GM23338 (cell line): ENCODE data around the gene ST3GAL4. TPM values are rescaled to one million over a fixed set of nuclear protein-coding genes. Genes with fewer than 3 reads are reported as not detected.

Source experiments
- ATAC-seq: fragments of 200-7000 bp; cut with Tn5 transposase; 3 replicates; pipeline ENCODE4 v1.9.1; 2020
- DNase-seq: peaks from one replicate; pipeline ENCODE4 v3.0.0-alpha.2; 2015; ENCODE audit warnings: low spot score
- H2AFZ ChIP-seq: fragments of 200-600 bp; sonication (generic); 2 replicates; pipeline ENCODE4 v1.8.0; 2016; ENCODE audit warnings: antibody characterized with exemption, mild to moderate bottlenecking, moderate library complexity
- H3F3A ChIP-seq: fragments of 200-600 bp; sonication (generic); replicated peaks from 2 replicates; pipeline ENCODE4 v1.8.0; 2017; ENCODE audit warnings: antibody characterized with exemption, mixed run types, low read depth
- H3K27ac ChIP-seq: fragments of 200-600 bp; sonication (generic); 2 replicates; pipeline ENCODE4 v1.6.1; 2016; ENCODE audit warnings: low read depth
- H3K27me3 ChIP-seq: fragments of 200-600 bp; sonication (generic); 2 replicates; pipeline ENCODE4 v1.8.0; 2016; ENCODE audit warnings: mild to moderate bottlenecking, mixed run types, moderate library complexity; ENCODE audit not compliant: insufficient read depth
- H3K36me3 ChIP-seq: fragments of 200-600 bp; sonication (generic); 2 replicates; pipeline ENCODE4 v1.8.0; 2016; ENCODE audit warnings: mild to moderate bottlenecking; ENCODE audit not compliant: insufficient read depth
- H3K4me1 ChIP-seq: fragments of 200-600 bp; sonication (generic); 2 replicates; pipeline ENCODE4 v1.8.0; 2016; ENCODE audit warnings: mild to moderate bottlenecking, moderate library complexity; ENCODE audit not compliant: insufficient read depth
- H3K4me2 ChIP-seq: fragments of 200-600 bp; sonication (generic); 2 replicates; pipeline ENCODE4 v1.7.1; 2017; ENCODE audit warnings: mixed run types
- H3K4me3 ChIP-seq: fragments of 200-600 bp; sonication (generic); 2 replicates; pipeline ENCODE4 v1.6.1; 2016; ENCODE audit warnings: mixed run types
- H3K79me2 ChIP-seq: fragments of 200-600 bp; sonication (generic); replicated peaks from 2 replicates; pipeline ENCODE4 v1.8.0; 2017; ENCODE audit warnings: mild to moderate bottlenecking; ENCODE audit not compliant: insufficient read depth
- H3K9me2 ChIP-seq: fragments of 200-600 bp; sonication (generic); 2 replicates; pipeline ENCODE4 v1.8.0; 2017; ENCODE audit not compliant: insufficient read depth
- H4K20me1 ChIP-seq: fragments of 200-600 bp; sonication (generic); replicated peaks from 2 replicates; pipeline ENCODE4 v1.8.0; 2017; ENCODE audit warnings: mild to moderate bottlenecking; ENCODE audit not compliant: insufficient read depth
- H3K27ac Mint-ChIP-seq: 2 replicates; pipeline ENCODE4 v1.8.0; 2020; ENCODE audit warnings: inconsistent platforms, mild to moderate bottlenecking, moderate library complexity, mixed read lengths
- H3K27me3 Mint-ChIP-seq: 3 replicates; pipeline ENCODE4 v1.8.0; 2022; ENCODE audit warnings: low read depth, mild to moderate bottlenecking, moderate library complexity, mixed read lengths, inconsistent platforms; ENCODE audit not compliant: insufficient read depth, poor library complexity
- H3K36me3 Mint-ChIP-seq: 3 replicates; pipeline ENCODE4 v1.8.0; 2021; ENCODE audit warnings: low read depth, mild to moderate bottlenecking, inconsistent platforms, moderate library complexity, mixed read lengths
- H3K4me1 Mint-ChIP-seq: 3 replicates; pipeline ENCODE4 v1.8.0; 2020; ENCODE audit warnings: mild to moderate bottlenecking, inconsistent platforms, mixed read lengths
- H3K4me3 Mint-ChIP-seq: 3 replicates; pipeline ENCODE4 v1.8.0; 2021; ENCODE audit warnings: moderate library complexity, mild to moderate bottlenecking, inconsistent platforms, mixed read lengths
- H3K9me3 Mint-ChIP-seq: 3 replicates; pipeline ENCODE4 v1.8.0; 2020; ENCODE audit warnings: moderate library complexity, mild to moderate bottlenecking, inconsistent platforms, mixed read lengths
- CREB1 ChIP-seq: fragments of 250-450 bp; sonication (Bioruptor Pico); IDR thresholded peaks from 2 replicates; pipeline ENCODE4 v1.5.0; 2020; ENCODE audit warnings: low read depth, mild to moderate bottlenecking, moderate library complexity
- EZH2phosphoT487 ChIP-seq: fragments of 200-600 bp; sonication (generic); IDR thresholded peaks from one replicate; pipeline ENCODE4 v1.8.1; 2018; ENCODE audit warnings: antibody characterized with exemption; ENCODE audit not compliant: unreplicated experiment
- STAT1 ChIP-seq: IDR thresholded peaks from one replicate; pipeline ENCODE4 v1.6.1; 2016; ENCODE audit warnings: antibody characterized with exemption; ENCODE audit not compliant: unreplicated experiment
- ZNF331 ChIP-seq: fragments of 250-450 bp; sonication (Bioruptor Pico); IDR thresholded peaks from 2 replicates; pipeline ENCODE4 v1.5.0; 2020; ENCODE audit warnings: low read depth, mild to moderate bottlenecking, moderate library complexity
- ZNF462 ChIP-seq: fragments of 250-450 bp; sonication (Bioruptor Pico); IDR thresholded peaks from 2 replicates; pipeline ENCODE4 v1.5.0; 2020; ENCODE audit warnings: mild to moderate bottlenecking, moderate library complexity
- polyA plus RNA-seq: library from polyadenylated mRNA; unstranded; fragments of >200 nt; fragmentation: Nextera tagmentation; extraction: Ambion mirVana; gene quantifications from 2 replicates; pipeline ENCODE4 v1.2.1, GENCODE V29; 2016
- total RNA-seq: library from RNA; depleted of rRNA; stranded (reverse); fragments of >200 nt; shearing (Covaris generic); gene quantifications from 2 replicates; pipeline ENCODE4 v1.2.3, GENCODE V29; 2014

ST3GAL4 gene
- total and polyA plus RNA-seq, 2 experiments from 2014 or later: 10.1 to 28.0 TPM

GRCh38 chr11:126358763-126359160, 3.3 kb downstream of the ST3GAL4 start (continued):
- no peak for TF ChIP-seq ZNF462 (CRISPR knock-in tag)

GRCh38 chr11:126359431-126360048, 4.1 kb downstream of the ST3GAL4 start:
- no peak overlapping the region for H3K27ac ChIP-seq
- no peaks in the 10 kb centered on the region; the same call in 1 of the 2 replicates for H4K20me1 ChIP-seq
- H3F3A ChIP-seq: no peaks in the 10 kb centered on the region
- H2AFZ ChIP-seq: no peak overlapping the region
- Mint-ChIP-seq H3K9me3 (no peaks in the 10 kb centered on the region), H3K27me3 (peaks cover 6% of the 10 kb centered on the region), H3K4me1 (peaks cover 54% of the 10 kb centered on the region), H3K4me3 (no peak overlapping the region), H3K36me3 (no peaks in the 10 kb centered on the region; the same call in 2 of the 3 replicates), H3K27ac (no peak overlapping the region)
- H3K4me3 ChIP-seq: no peak overlapping the region
- peaks cover 17% of the 10 kb centered on the region for H3K4me1 ChIP-seq
- ATAC-seq (no peak), DNase-seq (no peak)
- no peaks in the 10 kb centered on the region for H3K36me3 ChIP-seq
- TF ChIP-seq EZH2phosphoT487: no peak
- TF ChIP-seq CREB1 (CRISPR knock-in tag): no peak
- no peak for TF ChIP-seq STAT1
- no peak for TF ChIP-seq ZNF462 (CRISPR knock-in tag)
- TF ChIP-seq ZNF331 (CRISPR knock-in tag): no peak
- no peaks in the 10 kb centered on the region for H3K27me3 ChIP-seq
- H3K79me2 ChIP-seq: peaks cover 40% of the 10 kb centered on the region
- no peak overlapping the region for H3K4me2 ChIP-seq
- no peaks in the 10 kb centered on the region for H3K9me2 ChIP-seq
